Right ventricle myocardium superior (tissue), 1 donor: ENCODE data around the gene MNS1. TPM values are rescaled to one million over a fixed set of nuclear protein-coding genes. Genes with fewer than 3 reads are reported as not detected.
"Not testable (repeated sequence)": the region's sequence is repeated elsewhere in the genome, so short reads cannot be mapped to it uniquely, and the experiment has no call there.

Experiments used
- ATAC-seq: fragments of 200-7000 bp; cut with Tn5 transposase; one replicate; pipeline ENCODE4 v1.9.1; 2020; ENCODE audit warnings: mild to moderate bottlenecking; ENCODE audit not compliant: poor library complexity
- DNase-seq: peaks from one replicate; pipeline ENCODE4 v3.0.0-alpha.2; 2020
- intact Hi-C: fragments of 100-400 bp; cut with DNase I; formaldehyde crosslinking; loops from one replicate; pipeline ENCODE4 v1.11.2; 2022
- total RNA-seq: library from RNA; stranded (reverse); fragmentation: NEBNext Ultra II Directional; extraction: Animal tissue kit (Norgen Biotek cat#: 25700); gene quantifications from one replicate; pipeline ENCODE4 v1.2.1, GENCODE V29; 2021
- donor health status: DM: no; HTN: yes; CAD: no; lungs with severe emphysema.

MNS1 gene
- total RNA-seq, 1 donor from 2014 or later = 0.94 TPM

DNA sequence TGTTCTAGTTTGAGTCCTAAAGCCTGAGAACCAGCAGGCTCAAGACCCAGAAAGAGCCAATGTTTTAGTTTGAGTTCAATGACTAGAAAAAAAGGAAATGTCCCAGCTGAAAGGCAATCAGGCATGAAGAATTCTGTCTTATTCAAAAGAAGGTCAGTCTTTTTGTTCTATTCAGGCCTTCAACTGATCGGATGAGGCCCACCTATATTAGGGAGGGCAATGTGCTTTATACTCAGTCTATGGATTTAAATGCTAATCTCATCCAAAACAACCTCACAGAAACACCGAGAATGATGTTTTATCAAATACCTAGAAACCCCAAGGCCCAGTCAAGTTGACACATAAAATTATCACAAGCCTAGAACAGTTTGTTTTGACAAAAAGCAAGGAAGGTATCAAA lies 4.0 kb downstream of the MNS1 start:
- ATAC-seq (no peak), DNase-seq (no peak)
- intact Hi-C loops = no loop called here

DNA sequence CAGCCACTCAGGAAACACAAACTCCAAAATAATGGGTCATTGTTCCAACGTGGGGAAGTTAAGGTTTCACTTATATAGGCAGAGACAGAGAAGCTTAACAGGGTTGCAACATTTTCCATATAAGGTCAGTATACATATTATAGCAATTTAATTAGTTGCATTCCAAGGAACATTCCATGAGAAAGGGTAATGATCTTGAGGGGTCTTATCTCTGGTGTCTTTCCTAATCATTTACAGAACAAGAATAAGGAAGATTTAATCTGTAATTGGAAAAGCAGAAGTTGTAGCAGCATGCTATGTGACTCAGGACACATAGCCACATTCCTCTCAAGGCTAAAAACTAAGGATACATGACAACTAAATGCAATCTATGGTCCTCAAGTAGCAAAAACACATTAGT lies 4.9 kb downstream of the MNS1 start:
- no peak for DNase-seq
- ATAC-seq = no peak
- intact Hi-C loops = no loop called here

DNA sequence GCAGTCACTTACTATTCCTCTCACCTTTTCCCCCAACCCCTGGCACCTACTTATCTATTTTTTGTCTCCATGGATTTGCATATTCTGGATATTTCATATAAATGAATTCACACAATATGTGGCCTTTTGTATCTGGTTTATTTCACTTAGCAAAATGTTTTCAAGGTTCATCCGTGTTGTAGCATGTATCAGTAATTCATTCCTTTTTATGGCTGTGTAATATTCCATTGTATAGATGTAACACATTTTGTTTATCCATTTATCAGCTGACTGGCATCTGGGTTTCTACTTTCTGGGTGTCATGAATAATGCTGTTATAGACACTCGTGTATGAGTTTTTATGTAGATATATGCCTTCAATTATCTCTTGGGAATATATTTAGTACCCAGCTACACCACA lies 5.8 kb downstream of the MNS1 start:
- DNase-seq = no peak
- no peak for ATAC-seq
- intact Hi-C loops = no loop called here

GRCh38 chr15:56456229-56456628 lies 8.7 kb downstream of the MNS1 start:
- DNase-seq (no peak), ATAC-seq (no peak)
- intact Hi-C loops = no loop called here

DNA sequence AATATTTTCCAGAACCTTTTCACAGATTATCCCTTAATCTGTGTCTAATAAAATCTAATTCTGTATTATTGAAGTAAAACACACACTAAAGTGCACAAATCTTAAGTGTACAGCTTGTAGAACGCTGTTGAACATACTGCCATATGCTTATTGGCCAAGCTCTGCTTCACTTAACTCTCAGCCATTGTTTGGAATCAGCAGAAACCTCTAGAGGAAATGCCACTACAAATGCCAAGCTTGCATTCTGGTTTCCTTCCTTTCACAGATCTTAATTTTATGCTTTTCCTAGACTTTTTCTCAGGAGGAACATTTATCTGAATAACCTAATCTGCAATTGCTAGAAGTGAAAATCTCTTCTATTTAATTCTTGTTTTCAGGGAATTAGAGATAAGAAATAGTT lies 10.1 kb downstream of the MNS1 start:
- no peak for DNase-seq

GRCh38 chr15:56445746-56446145 lies 19.2 kb downstream of the MNS1 start:
- intact Hi-C loops = no loop called here
- DNase-seq (no peak), ATAC-seq (no peak)

More for the DNA sequence above, 10.1 kb downstream of the MNS1 start:
- intact Hi-C loops = no loop called here
- ATAC-seq = no peak

GRCh38 chr15:56442354-56442753 lies 22.6 kb downstream of the MNS1 start:
- DNase-seq (no peak), ATAC-seq (no peak)
- intact Hi-C loops = no loop called here

DNA sequence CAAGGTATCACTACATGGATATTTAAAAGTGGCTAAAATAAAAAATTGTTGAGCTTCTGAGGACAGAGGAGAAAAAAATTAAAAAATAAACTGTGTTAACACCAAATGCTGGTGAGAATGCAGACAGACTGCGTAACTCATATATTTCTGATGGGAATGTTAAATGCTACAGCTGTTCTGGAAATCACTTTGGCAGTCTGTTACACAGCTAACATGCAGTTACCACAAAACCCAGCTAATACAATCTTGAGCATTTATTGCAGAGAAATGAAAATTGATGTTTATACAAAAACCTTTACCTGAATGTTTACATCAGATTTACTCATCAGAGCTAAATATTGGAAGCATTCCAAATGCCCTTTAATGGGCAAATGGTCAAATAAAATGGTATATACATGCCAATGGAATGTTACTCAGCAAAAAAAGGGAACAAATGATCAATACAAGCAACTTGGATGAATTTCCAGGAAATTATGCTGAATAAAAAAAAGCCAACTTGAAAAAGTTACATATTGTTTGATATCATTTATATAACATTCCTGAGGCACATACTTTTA lies 24.6 kb downstream of the MNS1 start:
- intact Hi-C loops = no loop called here
- ATAC-seq (no peak), DNase-seq (no peak)

DNA sequence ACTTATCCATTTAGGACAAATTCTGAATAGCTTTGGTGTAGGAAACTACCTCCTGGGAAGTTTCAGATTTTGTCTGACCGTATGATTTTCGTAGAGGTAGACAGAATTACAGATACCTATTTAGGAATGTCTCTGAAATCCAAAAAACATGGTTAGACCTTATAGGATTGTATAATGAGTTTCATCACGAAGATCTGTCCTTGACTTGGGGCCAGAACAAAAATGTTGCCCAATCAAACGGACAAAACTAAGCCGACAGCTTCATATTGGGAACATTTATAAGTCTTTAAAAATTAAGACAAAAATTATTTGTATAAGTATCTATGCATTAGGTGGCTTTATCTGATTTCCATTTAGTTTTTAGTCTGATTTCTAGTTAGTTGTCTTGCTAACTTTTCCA lies 32.6 kb downstream of the MNS1 start:
- DNase-seq (no peak), ATAC-seq (no peak)
- intact Hi-C loops = no loop called here

- DNase-seq (no peak), ATAC-seq (no peak)
- intact Hi-C loops = no loop called here
Observed at GRCh38 chr15:56428821-56429458, 36.0 kb downstream of the MNS1 start.

DNA sequence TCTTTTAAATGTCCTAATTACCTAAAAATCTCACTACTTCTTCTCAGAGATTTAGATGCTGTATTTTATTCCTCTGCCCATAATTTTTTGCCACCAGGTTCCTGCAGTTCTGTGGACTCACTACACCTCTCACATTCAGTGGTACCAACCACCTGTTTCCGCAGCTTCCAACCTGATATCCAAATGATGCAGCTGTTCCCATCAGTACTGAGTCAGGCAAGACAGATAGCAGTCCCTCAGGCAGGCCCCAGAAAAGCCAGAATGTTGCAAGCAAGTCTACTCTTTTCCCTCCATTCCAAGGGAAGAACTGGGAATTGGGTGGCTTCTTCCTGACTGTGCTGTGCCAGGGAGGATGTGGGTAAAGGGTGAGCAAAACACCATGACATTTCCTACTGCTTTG lies 39.0 kb downstream of the MNS1 start:
- no peak for DNase-seq
- ATAC-seq = no peak
- intact Hi-C loops = no loop called here

DNA sequence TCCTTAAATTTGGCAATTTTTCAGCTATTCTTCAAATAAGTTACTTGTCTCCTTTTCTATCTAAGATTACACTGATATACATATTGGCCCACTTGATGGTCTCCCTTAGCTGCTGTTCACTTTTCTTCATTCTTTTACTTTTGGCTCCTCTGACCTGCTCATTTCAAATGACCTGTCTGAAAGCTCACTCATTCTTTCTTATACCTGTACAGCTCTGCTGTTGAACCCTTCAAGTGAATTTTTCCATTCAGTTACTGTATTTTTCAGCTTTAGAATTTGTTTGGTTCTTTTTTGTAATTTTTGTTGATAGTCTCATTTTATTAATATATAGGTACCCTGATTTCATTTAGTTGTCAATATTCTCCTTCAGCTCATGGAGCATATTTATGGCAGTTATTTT lies 39.7 kb downstream of the MNS1 start:
- intact Hi-C loops = no loop called here
- ATAC-seq (no peak), DNase-seq (no peak)

GRCh38 chr15:56413114-56413733 lies 51.7 kb downstream of the MNS1 start:
- intact Hi-C loops, DNase-seq, ATAC-seq: not testable (repeated sequence)

DNA sequence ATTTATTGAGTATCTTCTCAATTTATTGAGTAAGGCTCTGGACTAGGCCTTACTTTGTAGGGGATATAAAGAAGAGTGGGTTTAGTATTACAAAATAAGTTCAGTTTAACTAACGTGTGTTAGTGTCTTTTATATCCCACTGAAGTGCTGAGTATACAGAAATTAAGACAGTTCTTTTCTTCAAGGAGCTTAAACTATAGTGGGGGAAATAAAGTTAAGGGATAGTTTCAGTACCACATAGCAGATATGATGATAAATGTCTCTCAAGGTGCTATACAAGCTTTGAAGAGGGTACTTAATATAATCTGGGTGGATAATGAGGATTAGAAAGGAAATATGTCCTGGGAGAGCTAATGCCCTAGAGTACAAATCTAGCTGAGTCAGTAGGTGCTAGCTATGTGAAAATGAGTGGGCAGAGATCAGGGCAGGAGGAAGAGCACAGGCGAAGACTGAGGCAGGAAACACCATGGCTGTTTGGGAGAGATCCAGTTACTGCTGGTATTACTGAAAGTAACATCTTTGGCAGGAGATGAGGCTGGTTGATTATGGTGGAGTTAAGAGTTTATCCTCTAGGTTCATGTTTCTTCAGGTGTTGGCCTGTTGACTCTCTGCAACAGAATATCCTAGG lies 53.7 kb downstream of the MNS1 start:
- intact Hi-C loops = no loop called here
- DNase-seq (no peak), ATAC-seq (no peak)

DNA sequence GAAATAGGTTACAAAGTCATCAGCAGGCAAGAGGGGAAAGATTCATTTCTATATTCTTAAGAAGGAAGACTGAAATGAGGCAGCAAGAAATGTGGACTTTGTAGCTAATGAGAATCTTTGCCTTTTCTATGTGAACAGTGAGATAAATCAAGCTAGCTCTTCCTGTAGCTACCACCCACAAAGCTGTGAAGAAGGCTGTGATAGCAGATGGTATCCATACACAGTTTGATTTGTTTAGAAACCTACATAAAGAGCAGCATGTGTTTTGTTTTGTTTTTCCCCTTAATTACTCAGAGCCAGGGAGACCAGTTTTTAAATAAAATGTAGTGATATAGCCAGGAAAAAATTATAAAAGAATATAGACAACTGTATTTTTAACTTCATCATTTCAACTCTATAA lies 54.2 kb downstream of the MNS1 start:
- ATAC-seq = no peak
- DNase-seq = no peak
- intact Hi-C loops = no loop called here

GRCh38 chr15:56399209-56399608 lies 65.7 kb downstream of the MNS1 start:
- DNase-seq = peak; percentile 20
- intact Hi-C loops, ATAC-seq: not testable (repeated sequence)

GRCh38 chr15:56397325-56397724 lies 67.6 kb downstream of the MNS1 start:
- ATAC-seq, intact Hi-C loops, DNase-seq: not testable (repeated sequence)

DNA sequence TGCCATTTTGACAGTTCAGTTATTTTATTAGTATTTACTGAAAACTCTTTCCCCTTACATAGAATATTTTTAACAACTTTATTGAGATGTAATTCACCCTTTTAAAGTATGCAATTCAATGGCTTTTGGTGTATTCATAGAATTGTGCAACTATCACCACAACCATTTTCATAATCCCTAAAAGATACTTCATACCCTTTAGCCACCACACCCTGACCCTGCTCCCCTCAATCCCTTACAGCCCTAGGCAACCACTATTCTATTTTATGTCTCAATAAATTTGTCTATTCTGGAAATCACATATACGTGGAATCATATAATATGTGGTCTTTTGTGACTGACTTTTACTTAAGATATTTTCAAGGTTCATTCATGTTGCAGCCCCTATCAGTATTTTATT lies 70.0 kb downstream of the MNS1 start:
- ATAC-seq (no peak), DNase-seq (no peak)
- intact Hi-C loops = no loop called here

GRCh38 chr15:56393277-56393676 lies 71.7 kb downstream of the MNS1 start:
- intact Hi-C loops = no loop called here
- no peak for ATAC-seq

DNA sequence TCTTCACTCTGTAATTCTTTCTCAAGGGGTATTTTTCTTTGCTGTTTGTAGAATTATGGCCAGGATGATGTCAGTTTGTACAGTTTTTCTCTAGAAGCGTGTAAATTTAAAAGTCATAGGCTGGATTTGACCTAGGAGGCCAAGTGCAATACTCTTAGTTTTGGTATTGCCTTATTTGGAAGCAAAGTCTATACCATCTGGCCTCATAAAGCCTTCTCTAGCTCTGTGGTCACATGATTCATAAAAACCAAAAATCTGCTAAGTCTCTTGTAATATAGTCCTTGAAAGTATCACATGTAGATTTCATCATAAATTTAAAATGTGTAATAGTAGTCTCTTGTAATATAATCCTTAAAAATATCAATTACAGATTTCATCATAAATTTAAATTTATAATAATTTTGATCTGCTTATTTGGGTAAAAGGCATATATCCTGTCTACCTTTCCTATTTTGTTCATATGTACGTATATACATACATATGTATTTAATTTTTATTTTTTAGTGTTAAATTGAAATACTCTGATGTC lies 74.1 kb downstream of the MNS1 start:
- intact Hi-C loops = no loop called here
- ATAC-seq (no peak), DNase-seq (no peak)

More at GRCh38 chr15:56393277-56393676, 71.7 kb downstream of the MNS1 start:
- no peak for DNase-seq
